C4-2B (cell line): Measurements from ENCODE around the gene BLCAP.

ENCODE experiments used
- H3K27ac ChIP-seq: fragments of 450-650 bp; 2 replicates; pipeline ENCODE4 v1.5.1; 2017
- ZFX ChIP-seq: fragments of 450-650 bp; IDR thresholded peaks from 2 replicates; pipeline ENCODE4 v1.6.1; 2017
- TF ChIP-seq, protein P1 (sequence below): fragments of 450-650 bp; conservative IDR thresholded peaks from 2 replicates; pipeline ENCODE4 v1.5.1; 2017; ENCODE audit warnings: mild to moderate bottlenecking

The BLCAP gene

DNA sequence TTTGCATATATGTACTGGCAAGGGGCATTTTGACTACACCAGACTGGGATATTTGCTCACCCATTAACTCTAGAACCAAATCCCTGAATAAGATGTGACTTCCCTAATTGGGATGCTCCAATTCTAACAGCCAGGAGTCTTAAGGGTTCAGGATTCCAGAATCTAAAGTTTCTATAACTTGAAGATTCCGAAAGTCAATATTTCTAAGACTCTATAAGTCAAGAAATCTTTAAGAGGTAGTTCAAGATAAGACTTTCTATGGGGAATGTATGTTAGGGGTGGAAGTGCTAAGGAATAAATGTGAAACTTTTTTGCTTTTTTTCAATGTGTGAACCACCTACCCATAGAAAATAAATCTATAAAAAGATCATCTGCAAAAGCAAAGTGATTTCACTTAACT lies 42.7 kb upstream of the BLCAP start:
- H3K27ac ChIP-seq = no peak overlapping the region
- TF ChIP-seq, protein P1, sequence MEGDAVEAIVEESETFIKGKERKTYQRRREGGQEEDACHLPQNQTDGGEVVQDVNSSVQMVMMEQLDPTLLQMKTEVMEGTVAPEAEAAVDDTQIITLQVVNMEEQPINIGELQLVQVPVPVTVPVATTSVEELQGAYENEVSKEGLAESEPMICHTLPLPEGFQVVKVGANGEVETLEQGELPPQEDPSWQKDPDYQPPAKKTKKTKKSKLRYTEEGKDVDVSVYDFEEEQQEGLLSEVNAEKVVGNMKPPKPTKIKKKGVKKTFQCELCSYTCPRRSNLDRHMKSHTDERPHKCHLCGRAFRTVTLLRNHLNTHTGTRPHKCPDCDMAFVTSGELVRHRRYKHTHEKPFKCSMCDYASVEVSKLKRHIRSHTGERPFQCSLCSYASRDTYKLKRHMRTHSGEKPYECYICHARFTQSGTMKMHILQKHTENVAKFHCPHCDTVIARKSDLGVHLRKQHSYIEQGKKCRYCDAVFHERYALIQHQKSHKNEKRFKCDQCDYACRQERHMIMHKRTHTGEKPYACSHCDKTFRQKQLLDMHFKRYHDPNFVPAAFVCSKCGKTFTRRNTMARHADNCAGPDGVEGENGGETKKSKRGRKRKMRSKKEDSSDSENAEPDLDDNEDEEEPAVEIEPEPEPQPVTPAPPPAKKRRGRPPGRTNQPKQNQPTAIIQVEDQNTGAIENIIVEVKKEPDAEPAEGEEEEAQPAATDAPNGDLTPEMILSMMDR = no peak
- TF ChIP-seq ZFX = no peak

DNA sequence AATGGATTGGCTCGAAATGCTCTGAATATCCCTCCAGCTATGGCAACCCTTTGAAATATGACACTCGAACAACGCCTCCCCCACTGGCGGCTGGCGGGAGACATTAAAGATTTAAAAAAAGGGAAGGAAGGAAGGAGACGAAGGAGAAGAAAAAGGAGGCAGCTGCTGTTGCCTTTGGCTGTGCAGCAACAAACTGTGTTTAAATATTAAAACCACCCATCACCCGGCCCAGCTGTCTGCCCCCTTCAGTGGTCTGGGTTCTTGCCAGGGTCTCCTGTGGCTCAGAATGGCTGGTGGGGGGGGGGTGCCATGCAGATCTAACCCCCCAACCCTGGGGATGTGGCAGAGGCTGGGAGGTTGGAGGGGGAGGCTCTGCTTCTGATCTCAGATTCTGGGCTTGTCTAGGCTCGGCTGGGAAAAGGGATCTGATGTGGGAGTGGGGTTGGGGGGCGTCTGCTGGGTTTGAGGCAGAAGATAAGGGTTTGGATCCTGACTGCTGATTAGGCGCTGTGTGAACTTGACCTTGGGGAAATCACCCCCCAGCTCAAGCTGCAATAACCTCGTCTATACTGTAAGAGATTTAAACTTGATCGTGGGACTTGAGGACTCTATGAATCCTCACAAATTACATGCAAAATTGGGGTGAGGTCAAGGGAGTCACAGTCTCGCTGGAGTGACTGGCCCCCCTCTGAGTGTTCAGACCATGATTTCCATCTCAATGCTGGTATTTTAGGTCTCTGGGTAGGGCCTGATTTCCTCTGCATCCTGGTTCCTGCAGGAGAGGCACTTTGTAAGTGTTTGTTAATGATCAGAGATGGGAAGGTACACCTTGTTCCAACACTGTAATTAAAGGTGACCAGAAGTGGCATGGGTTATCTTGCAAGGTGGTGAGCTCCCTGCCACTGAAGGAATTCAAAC lies 40.3 kb upstream of the BLCAP start:
- TF ChIP-seq, protein P1 = no peak
- no peak for TF ChIP-seq ZFX
- no peak overlapping the region for H3K27ac ChIP-seq

DNA sequence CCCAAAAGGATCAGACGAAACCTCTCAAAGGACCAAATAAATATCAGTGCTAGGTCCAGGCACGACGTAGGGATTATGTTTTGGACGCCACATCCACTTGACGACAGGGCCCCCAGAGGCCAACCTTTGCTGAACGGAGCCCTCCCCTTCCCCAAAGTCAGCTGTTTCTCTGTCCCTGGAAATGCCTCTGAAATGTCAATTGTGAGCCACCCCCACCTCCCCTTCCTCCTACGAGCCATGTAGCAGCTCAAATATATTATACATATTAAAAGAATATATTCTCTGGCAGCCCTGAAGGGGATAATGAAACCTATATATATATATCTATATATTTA lies 39.6 kb upstream of the BLCAP start:
- H3K27ac ChIP-seq = no peak overlapping the region
- TF ChIP-seq, protein P1 = no peak
- TF ChIP-seq ZFX = no peak

DNA sequence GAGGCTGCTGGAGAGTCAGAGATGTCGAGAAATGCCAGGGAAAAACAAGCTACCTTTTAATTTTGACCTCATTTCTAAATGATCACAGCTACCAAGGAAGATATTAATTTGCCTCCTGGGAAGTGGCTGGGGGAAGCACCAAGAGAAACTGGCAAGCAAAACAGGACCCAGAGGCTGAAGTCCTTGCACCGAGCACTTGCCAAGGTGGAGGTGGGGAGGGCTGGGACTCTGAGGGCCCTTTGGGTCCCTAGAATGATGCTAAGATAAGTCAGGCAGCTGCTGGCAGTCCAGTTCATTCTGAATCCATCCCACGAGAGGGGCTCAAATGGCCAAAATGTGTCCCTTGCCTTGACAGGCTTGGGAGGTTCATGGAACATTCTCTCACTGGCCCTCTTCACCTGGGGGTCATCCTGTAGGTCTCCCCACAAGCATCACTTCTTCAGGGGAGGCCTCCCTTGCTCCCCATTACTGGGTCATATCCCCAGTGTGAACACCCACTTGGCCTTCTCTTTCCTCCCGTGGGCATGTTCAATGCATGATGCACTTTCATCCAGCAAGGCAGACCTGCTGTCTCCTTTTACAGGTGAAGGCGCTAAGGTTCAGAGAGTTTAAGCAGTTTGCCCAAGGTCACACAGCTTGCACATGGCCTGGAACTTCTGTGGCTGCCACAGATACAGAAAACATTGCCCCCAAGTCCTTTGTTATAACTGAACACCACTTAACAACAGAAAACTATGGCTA lies 39.1 kb upstream of the BLCAP start:
- H3K27ac ChIP-seq = no peak overlapping the region
- TF ChIP-seq, protein P1 = no peak
- no peak for TF ChIP-seq ZFX

DNA sequence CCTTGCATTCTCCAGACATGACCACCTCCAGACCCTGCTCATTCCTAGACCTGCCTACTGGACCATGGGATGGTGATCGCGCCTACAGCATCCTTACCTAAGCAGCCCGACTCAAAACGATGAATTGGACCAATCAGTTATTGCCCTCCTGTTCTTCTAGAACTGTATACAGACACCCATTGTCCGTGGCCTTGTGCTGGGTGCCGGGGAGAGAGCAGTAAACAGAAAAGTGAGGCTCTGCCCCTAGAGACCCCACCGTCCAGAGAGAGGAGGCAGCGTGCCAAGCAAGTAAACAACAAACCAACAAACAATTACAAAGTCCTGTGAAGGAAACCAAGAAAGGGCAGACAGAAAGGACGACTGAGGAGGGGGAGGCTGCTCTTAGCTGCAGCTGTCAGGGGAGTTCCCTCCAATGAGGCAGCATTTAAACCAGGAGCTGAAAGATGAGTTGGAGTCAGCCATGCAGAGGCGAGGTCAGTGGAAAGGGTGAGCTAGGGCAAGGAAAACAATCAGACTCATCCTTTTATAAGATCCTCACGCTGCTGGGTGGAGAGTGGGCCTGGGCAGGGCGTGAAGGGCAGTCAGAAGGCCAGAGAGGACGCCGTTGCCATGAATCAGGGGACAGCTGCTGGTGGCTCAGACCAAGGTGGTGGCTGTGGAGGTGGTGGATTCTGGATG lies 37.6 kb upstream of the BLCAP start:
- TF ChIP-seq, protein P1 = no peak
- TF ChIP-seq ZFX = no peak
- H3K27ac ChIP-seq = no peak overlapping the region

DNA sequence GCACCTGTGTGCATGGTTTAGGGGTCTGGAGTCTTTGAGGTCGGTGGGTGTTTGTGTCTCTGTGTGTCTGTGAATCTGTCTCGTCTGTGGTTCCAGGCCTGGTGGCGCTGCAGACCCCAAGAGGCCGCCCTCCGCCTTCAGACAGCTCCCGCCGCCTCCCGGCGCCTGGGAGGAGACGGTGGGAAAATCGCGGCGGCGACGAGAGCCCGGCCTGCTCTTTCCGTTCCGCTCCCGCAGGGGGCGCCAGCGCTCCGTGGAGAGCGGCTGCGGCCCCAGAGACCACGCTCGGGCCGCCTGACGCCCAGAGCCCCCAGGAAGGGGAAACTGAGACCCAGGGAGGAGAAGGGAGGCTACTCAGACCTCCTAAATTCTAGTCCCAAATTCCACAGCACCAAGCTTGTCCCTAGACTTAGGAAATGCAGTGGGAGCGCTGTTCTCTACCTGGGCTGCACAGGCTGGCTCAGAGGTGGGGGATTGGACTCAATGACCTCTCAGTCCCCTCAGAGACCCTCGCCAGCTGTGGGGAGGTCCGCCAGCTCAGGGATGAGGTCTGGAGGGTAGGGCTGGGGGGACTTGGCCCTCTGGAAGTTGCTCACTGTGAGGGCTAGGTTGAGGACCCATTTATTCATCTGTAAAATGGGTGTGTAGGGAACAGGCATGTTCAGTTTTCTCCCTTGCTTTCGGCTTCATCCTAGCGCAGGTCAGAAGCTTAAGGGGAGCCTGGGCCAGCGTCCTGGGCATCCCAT lies 36.9 kb upstream of the BLCAP start:
- TF ChIP-seq, protein P1 = peak; percentile 99
- TF ChIP-seq ZFX = no peak
- no peak overlapping the region for H3K27ac ChIP-seq
